Astrocyte (in vitro differentiated cells and primary cell): Measurements from ENCODE around the gene LSG1. TPM values are rescaled to one million over a fixed set of nuclear protein-coding genes. Genes with fewer than 3 reads are reported as not detected.
A peak's percentile ranks its signal among the peaks of the same experiment; 100 is the strongest.

ENCODE experiments used
- DNase-seq: peaks from one replicate; pipeline ENCODE4 v3.0.0-alpha.2; 2010; ENCODE audit warnings: low read depth
- FAIRE-seq: peaks from 2 replicates; lab custom pipeline; 2011; peaks lifted over from hg19 to GRCh38; lab: Jason Lieb, UNC
- H2AFZ ChIP-seq: 2 replicates; pipeline ENCODE4 v1.6.0; 2012; ENCODE audit warnings: low read depth, low read length, inconsistent platforms
- H3K27ac ChIP-seq: 2 replicates; pipeline ENCODE4 v1.5.1; 2011; ENCODE audit warnings: low read depth, low read length, inconsistent platforms
- H3K27me3 ChIP-seq: 2 replicates; pipeline ENCODE4 v1.6.0; 2011; ENCODE audit warnings: low read length, inconsistent platforms; ENCODE audit not compliant: insufficient read depth
- H3K36me3 ChIP-seq: 2 replicates; pipeline ENCODE4 v1.5.1; 2011; ENCODE audit warnings: low read length, inconsistent platforms; ENCODE audit not compliant: insufficient read depth
- H3K4me1 ChIP-seq: 2 replicates; pipeline ENCODE4 v1.5.1; 2011; ENCODE audit warnings: low read length, inconsistent platforms; ENCODE audit not compliant: insufficient read depth
- H3K4me2 ChIP-seq: 2 replicates; pipeline ENCODE4 v1.6.0; 2012; ENCODE audit warnings: low read length, inconsistent platforms
- H3K4me3 ChIP-seq: 2 replicates; pipeline ENCODE4 v1.5.1; 2011; ENCODE audit warnings: low read depth, mild to moderate bottlenecking, low read length, inconsistent platforms; ENCODE audit not compliant: insufficient read depth
- H3K79me2 ChIP-seq: 2 replicates; pipeline ENCODE4 v1.6.0; 2012; ENCODE audit warnings: mild to moderate bottlenecking, low read length, inconsistent platforms; ENCODE audit not compliant: insufficient read depth
- H3K9ac ChIP-seq: 2 replicates; pipeline ENCODE4 v1.6.0; 2012; ENCODE audit warnings: mild to moderate bottlenecking, low read length, inconsistent platforms
- H3K9me3 ChIP-seq: 2 replicates; pipeline ENCODE4 v1.5.1; 2012; ENCODE audit warnings: low read depth, mild to moderate bottlenecking, low read length, inconsistent platforms; ENCODE audit not compliant: insufficient read depth
- H4K20me1 ChIP-seq: 2 replicates; pipeline ENCODE4 v1.6.0; 2012; ENCODE audit warnings: low read length, inconsistent platforms; ENCODE audit not compliant: insufficient read depth
- H3K27ac Mint-ChIP-seq: one replicate; pipeline ENCODE4 v1.8.0; 2021; ENCODE audit warnings: mild to moderate bottlenecking, mixed read lengths; ENCODE audit not compliant: unreplicated experiment
- H3K27me3 Mint-ChIP-seq: one replicate; pipeline ENCODE4 v1.8.0; 2021; ENCODE audit warnings: low read depth, mixed read lengths; ENCODE audit not compliant: unreplicated experiment
- H3K36me3 Mint-ChIP-seq: one replicate; pipeline ENCODE4 v1.8.0; 2021; ENCODE audit warnings: low read depth, mixed read lengths; ENCODE audit not compliant: unreplicated experiment
- H3K4me1 Mint-ChIP-seq: one replicate; pipeline ENCODE4 v1.8.0; 2021; ENCODE audit warnings: low read depth, mixed read lengths; ENCODE audit not compliant: unreplicated experiment
- H3K4me3 Mint-ChIP-seq: one replicate; pipeline ENCODE4 v1.8.0; 2021; ENCODE audit warnings: mild to moderate bottlenecking, moderate library complexity, mixed read lengths; ENCODE audit not compliant: unreplicated experiment
- H3K9me3 Mint-ChIP-seq: one replicate; pipeline ENCODE4 v1.8.0; 2021; ENCODE audit warnings: mild to moderate bottlenecking, mixed read lengths; ENCODE audit not compliant: unreplicated experiment
- CTCF ChIP-seq: IDR thresholded peaks from 2 replicates; pipeline ENCODE4 v1.5.1; 2011; ENCODE audit warnings: low read depth, mild to moderate bottlenecking, inconsistent platforms, low read length, moderate library complexity; ENCODE audit not compliant: insufficient read depth
- EZH2 ChIP-seq: IDR thresholded peaks from 2 replicates; pipeline ENCODE4 v1.6.1; 2012; ENCODE audit warnings: mild to moderate bottlenecking, low read length, inconsistent platforms; ENCODE audit not compliant: insufficient read depth
- total RNA-seq: library from RNA; stranded (reverse); gene quantifications from 2 replicates; pipeline ENCODE4 v1.2.1, GENCODE V29; 2021

LSG1 gene
- total RNA-seq, 1 donor from 2014 or later, result 38.4 TPM

- peaks cover 27% of the 10 kb centered on the region for H3K4me1 Mint-ChIP-seq
- FAIRE-seq, result no peak
Measured at GRCh38 chr3:194714137-194714455, 42.1 kb upstream of the LSG1 start.

GRCh38 chr3:194713299-194714136 lies 41.5 kb upstream of the LSG1 start:
- no peaks in the 10 kb centered on the region for H4K20me1 ChIP-seq
- no peak overlapping the region for H3K27ac ChIP-seq
- Mint-ChIP-seq H3K27ac (peak overlapping the region; percentile 84), H3K36me3 (no peaks in the 10 kb centered on the region), H3K4me3 (no peak overlapping the region), H3K4me1 (peaks cover 27% of the 10 kb centered on the region), H3K27me3 (peaks cover 17% of the 10 kb centered on the region), H3K9me3 (no peaks in the 10 kb centered on the region)
- no peaks in the 10 kb centered on the region for H3K36me3 ChIP-seq
- no peaks in the 10 kb centered on the region for H3K9me3 ChIP-seq
- DNase-seq (no peak), FAIRE-seq (no peak)
- no peak overlapping the region for H2AFZ ChIP-seq
- no peaks in the 10 kb centered on the region for H3K79me2 ChIP-seq
- TF ChIP-seq CTCF, result no peak
- TF ChIP-seq EZH2, result no peak
- H3K4me1 ChIP-seq, result peaks cover 7% of the 10 kb centered on the region
- no peak overlapping the region for H3K9ac ChIP-seq
- H3K27me3 ChIP-seq, result peaks cover 2% of the 10 kb centered on the region
- no peak overlapping the region for H3K4me3 ChIP-seq
- no peak overlapping the region for H3K4me2 ChIP-seq

More at GRCh38 chr3:194714137-194714455, 42.1 kb upstream of the LSG1 start:
- Histone ChIP-seq H3K27me3 (peaks cover 2% of the 10 kb centered on the region), H3K9me3 (no peaks in the 10 kb centered on the region), H3K4me1 (peaks cover 7% of the 10 kb centered on the region), H3K36me3 (no peaks in the 10 kb centered on the region), H4K20me1 (no peaks in the 10 kb centered on the region), H2AFZ (no peak overlapping the region), H3K9ac (no peak overlapping the region), H3K79me2 (no peaks in the 10 kb centered on the region), H3K4me2 (no peak overlapping the region), H3K4me3 (no peak overlapping the region), H3K27ac (no peak overlapping the region)
- Mint-ChIP-seq H3K9me3 (no peaks in the 10 kb centered on the region), H3K27me3 (peaks cover 17% of the 10 kb centered on the region), H3K4me3 (no peak overlapping the region), H3K36me3 (no peaks in the 10 kb centered on the region), H3K27ac (no peak overlapping the region)
- no peak for DNase-seq
- TF ChIP-seq EZH2 (no peak), CTCF (no peak)

- Histone ChIP-seq H3K4me3 (no peak overlapping the region), H3K4me1 (peaks cover 7% of the 10 kb centered on the region), H3K27ac (no peak overlapping the region), H3K9me3 (no peaks in the 10 kb centered on the region), H3K4me2 (peak overlapping the region; percentile 13), H3K27me3 (peaks cover 2% of the 10 kb centered on the region), H3K36me3 (no peaks in the 10 kb centered on the region), H3K79me2 (no peaks in the 10 kb centered on the region), H2AFZ (no peak overlapping the region), H3K9ac (no peak overlapping the region), H4K20me1 (no peaks in the 10 kb centered on the region)
- peaks cover 30% of the 10 kb centered on the region for H3K4me1 Mint-ChIP-seq
- H3K27ac Mint-ChIP-seq, result peak overlapping the region; percentile 83
- FAIRE-seq, result no peak
- H3K9me3 Mint-ChIP-seq, result no peaks in the 10 kb centered on the region
- H3K27me3 Mint-ChIP-seq, result peaks cover 9% of the 10 kb centered on the region
- no peak overlapping the region for H3K4me3 Mint-ChIP-seq
- H3K36me3 Mint-ChIP-seq, result no peaks in the 10 kb centered on the region
- no peak for TF ChIP-seq EZH2
- no peak for TF ChIP-seq CTCF
- peak; percentile 92 for DNase-seq
Measured at GRCh38 chr3:194711913-194712312, 39.9 kb upstream of the LSG1 start.
